ENCODE measurements around the gene ATP8A1.

- no peak for TF ChIP-seq CTCF (IDR thresholded peaks at IDR 0.05; ENCODE audit: poor library complexity, severe bottlenecking)
- TF ChIP-seq EZH2 (IDR thresholded peaks at IDR 0.05; ENCODE audit: borderline replicate concordance, insufficient read depth, low read length, poor library complexity, severe bottlenecking) = no peak
- no peak for TF ChIP-seq POLR2AphosphoS5 (IDR thresholded peaks at IDR 0.05)
- TF ChIP-seq MXI1 (conservative IDR thresholded peaks at IDR 0.05; ENCODE audit: poor library complexity, severe bottlenecking) = no peak
These were observed 95.9 kb downstream of the ATP8A1 start for GRCh38 chr4:42561031-42561430.
